Naive B cell (primary cell): ENCODE measurements around the gene RIF1. TPM values are rescaled to one million over a fixed set of nuclear protein-coding genes. Genes with fewer than 3 reads are reported as not detected.
"Not testable (repeated sequence)": the region's sequence is repeated elsewhere in the genome, so short reads cannot be mapped to it uniquely, and the experiment has no call there.

Source experiments
- ATAC-seq, 2 donors: fragments of 150-1000 bp; cut with Tn5 transposase; 2 replicates each; pipeline ENCODE4 v1.10.0; 2021; ENCODE audit warnings: low read depth in 2 of 2, mild to moderate bottlenecking in 2 of 2, moderate library complexity in 2 of 2
- DNase-seq: peaks from one replicate; pipeline ENCODE4 v3.0.0; 2022
- H3K27ac Mint-ChIP-seq, 6 donors: one replicate each; pipeline ENCODE4 v1.8.0; 2020 to 2022; ENCODE audit warnings: mild to moderate bottlenecking in 6 of 6, mixed read lengths in 6 of 6, moderate library complexity in 5 of 6, inconsistent platforms in 2 of 6
- H3K27me3 Mint-ChIP-seq, 3 donors: one replicate each; pipeline ENCODE4 v1.8.0; 2021 to 2022; ENCODE audit warnings: mixed read lengths in 3 of 3, mild to moderate bottlenecking in 1 of 3
- H3K36me3 Mint-ChIP-seq, 2 donors: one replicate each; pipeline ENCODE4 v1.8.0; 2020 to 2022; ENCODE audit warnings: mixed read lengths in 2 of 2, inconsistent platforms in 1 of 2, mild to moderate bottlenecking in 1 of 2
- H3K4me1 Mint-ChIP-seq, 3 donors: one replicate each; pipeline ENCODE4 v1.8.0; 2020 to 2022; ENCODE audit warnings: mixed read lengths in 3 of 3, inconsistent platforms in 1 of 3, mild to moderate bottlenecking in 1 of 3, moderate library complexity in 1 of 3
- H3K4me3 Mint-ChIP-seq, 8 donors: one replicate each; pipeline ENCODE4 v1.8.0; 2020 to 2022; ENCODE audit warnings: mild to moderate bottlenecking in 8 of 8, mixed read lengths in 8 of 8, moderate library complexity in 8 of 8, inconsistent platforms in 2 of 8
- H3K9me3 Mint-ChIP-seq, 7 donors: one replicate each; pipeline ENCODE4 v1.8.0; 2020 to 2022; ENCODE audit warnings: mixed read lengths in 7 of 7, mild to moderate bottlenecking in 5 of 7, inconsistent platforms in 2 of 7, moderate library complexity in 1 of 7
- polyA plus RNA-seq, 6 donors: library from polyadenylated mRNA; unstranded; fragments of 300-500 nt; fragmentation: Illumina TruSeq; gene quantifications; one replicate each; pipeline ENCODE4 v1.2.3, GENCODE V29; 2021; ENCODE audit warnings: low read depth in 6 of 6

RIF1 gene
- polyA plus RNA-seq, 6 donors from 2014 or later, result 7.4 to 31.1 (median 21.9) TPM

DNA sequence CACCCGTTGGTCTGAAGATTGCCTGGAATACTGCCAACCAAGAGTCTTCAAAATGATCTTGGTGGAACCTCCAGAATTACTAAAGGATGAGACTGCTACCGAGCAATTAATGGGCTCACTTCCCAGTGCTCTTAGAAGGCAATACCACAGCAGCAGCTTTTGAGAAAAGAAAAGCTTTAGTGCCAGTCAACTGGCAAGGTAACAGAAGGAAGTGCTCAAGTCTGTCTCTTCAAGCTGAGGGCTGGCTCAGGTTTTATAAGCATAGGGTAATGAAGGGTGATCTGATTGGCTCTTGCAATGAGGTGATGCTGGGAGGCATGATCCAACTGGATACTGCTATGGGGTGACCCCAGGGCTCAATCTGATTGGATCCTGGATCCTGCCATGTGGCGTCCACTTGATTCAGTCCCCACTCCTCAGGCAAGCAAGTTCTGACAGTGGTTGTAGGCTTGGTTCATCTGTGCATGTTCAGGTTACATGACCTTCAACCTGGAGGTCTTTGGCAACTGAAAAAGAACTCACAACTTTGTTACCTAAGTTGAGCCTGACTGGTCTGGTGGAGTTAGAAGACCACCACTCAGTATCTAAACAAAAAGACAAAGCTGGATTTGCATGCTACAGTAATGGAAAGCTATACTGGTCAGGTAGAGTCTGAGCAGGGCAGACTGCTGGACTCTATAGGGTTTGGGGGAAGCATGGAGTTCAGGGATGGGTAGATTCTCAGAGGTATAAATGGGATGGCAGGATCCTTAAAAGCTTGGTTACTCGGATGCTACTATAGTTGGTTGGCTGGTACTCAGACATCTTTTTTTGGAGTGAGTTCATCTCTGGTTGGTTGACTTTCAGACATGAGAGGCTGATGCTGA, 14.0 kb upstream of the RIF1 start:
- ATAC-seq, result no peak
- Mint-ChIP-seq H3K9me3 (peaks cover 0 to 7% (median 5%) of the 10 kb centered on the region in 7 donors), H3K27me3 (peaks cover 0 to 3% (median 0%) of the 10 kb centered on the region in 3 donors), H3K36me3 (no peaks in the 10 kb centered on the region), H3K4me1 (no peaks in the 10 kb centered on the region), H3K4me3 (no peak overlapping the region), H3K27ac (no peak overlapping the region)
- DNase-seq, result no peak

DNA sequence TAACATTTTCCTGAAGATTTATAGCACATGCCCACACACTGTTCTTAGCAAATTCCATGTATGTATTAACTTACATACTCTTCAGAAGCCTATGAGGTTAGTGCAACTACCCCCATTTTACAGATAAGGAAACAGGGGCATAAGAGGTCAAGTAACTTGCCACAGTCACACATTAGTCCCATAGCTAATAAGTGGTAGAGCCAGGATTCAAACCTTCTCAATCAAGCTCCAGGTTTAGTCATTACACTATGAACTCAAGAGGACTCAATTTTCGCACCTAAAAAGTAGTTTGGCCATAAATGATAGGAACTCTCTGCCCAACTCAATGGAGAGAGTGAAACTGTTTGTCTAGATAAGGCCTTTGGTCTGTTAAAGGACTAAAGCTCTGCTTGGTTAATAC, 9.7 kb upstream of the RIF1 start:
- Mint-ChIP-seq H3K36me3 (no peaks in the 10 kb centered on the region), H3K27me3 (no peaks in the 10 kb centered on the region), H3K4me1 (no peaks in the 10 kb centered on the region), H3K4me3 (no peak overlapping the region), H3K9me3 (no peaks in the 10 kb centered on the region), H3K27ac (no peak overlapping the region)
- DNase-seq, result no peak
- no peak for ATAC-seq

DNA sequence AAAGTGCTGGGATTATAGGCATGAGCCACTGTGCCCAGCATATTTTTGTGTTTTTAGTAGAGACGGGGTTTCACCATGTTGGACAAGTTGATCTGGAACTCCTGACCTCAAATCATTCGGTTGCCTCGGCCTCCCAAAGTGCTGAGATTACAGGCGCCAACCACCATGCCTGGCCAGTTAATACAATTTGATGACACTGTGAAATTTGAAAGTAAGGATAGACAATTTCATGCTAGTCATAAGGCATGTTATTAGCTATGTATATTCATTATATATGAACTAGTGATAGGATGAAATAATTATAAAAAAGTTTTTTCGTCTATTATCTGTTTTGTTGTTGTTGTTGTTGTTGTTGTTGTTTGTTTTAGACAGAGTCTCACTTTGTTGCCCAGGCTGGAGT, 8.6 kb upstream of the RIF1 start:
- ATAC-seq, result no peak
- Mint-ChIP-seq H3K36me3 (no peaks in the 10 kb centered on the region), H3K27me3 (no peaks in the 10 kb centered on the region), H3K9me3 (no peaks in the 10 kb centered on the region), H3K27ac (peak overlapping the region in 1 of 6 donors; percentile 66), H3K4me1 (no peaks in the 10 kb centered on the region), H3K4me3 (no peak overlapping the region)
- no peak for DNase-seq

DNA sequence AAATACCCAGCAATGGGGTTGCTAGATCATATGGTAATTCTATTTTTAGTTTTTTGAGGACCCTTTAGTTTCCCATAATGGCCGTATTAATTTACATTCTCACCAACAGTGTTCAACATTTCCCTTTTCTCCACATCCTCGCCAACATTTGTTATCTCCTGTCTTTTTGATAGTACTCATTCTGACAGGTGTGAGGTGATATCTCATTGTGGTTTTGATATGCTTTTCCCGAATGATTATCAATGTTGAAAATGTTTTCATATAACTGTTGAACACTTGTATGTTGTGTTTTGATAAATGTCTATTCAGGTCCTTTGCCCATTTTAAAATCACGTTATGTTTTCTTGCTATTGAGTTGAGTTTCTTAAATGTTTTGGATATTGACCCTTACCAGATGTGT, 5.8 kb upstream of the RIF1 start:
- no peaks in the 10 kb centered on the region for H3K27me3 Mint-ChIP-seq
- H3K9me3 Mint-ChIP-seq, result no peaks in the 10 kb centered on the region
- H3K27ac Mint-ChIP-seq, result no peak overlapping the region
- H3K4me3 Mint-ChIP-seq, result no peak overlapping the region
- no peak for ATAC-seq
- H3K36me3 Mint-ChIP-seq, result no peaks in the 10 kb centered on the region
- no peaks in the 10 kb centered on the region for H3K4me1 Mint-ChIP-seq
- DNase-seq, result no peak

DNA sequence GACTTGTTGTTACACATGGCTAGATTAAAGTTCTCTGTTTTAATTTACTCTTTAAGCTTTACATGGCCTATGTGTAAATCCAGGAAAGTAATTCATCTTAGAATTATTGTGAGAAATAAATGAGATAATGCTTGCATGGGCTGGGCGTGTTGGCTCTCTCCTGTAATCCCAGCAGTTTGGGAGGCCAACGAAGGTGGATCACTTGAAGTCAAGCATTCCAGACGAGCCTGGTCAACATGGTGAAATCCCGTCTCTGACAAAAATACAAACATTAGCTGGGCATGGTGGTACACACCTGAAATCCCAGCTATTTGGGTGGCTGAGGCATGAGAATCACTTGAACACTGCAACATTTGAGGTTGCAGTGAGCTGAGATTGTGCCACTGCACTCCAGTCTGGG, 4.3 kb upstream of the RIF1 start:
- Mint-ChIP-seq H3K27me3 (no peaks in the 10 kb centered on the region), H3K4me3 (peak overlapping the region in 1 of 8 donors; percentile 68), H3K36me3 (no peaks in the 10 kb centered on the region), H3K9me3 (no peaks in the 10 kb centered on the region), H3K27ac (peak overlapping the region in 1 of 6 donors; percentile 26), H3K4me1 (peaks cover 2 to 8% (median 4%) of the 10 kb centered on the region in 3 donors)
- DNase-seq (no peak), ATAC-seq (no peak)

DNA sequence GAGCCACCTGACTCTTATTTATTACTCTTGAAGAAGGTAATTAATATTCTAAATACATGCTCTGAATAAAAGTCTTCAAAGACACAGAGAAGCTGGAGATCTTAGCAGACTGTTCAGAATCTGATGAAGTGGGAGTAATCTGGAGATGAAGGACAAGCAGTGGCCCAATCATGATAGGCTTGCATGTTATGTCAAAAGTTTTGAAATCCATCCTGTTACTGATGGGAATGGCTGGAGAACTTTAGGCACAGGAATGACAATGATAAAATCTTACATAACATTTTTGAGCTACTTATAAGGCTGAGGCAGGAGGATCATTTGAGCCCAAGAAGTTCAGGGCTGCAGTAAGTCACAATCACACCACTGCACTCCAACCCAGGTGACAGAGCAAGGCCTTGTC, 2.4 kb upstream of the RIF1 start:
- no peaks in the 10 kb centered on the region for H3K36me3 Mint-ChIP-seq
- H3K27me3 Mint-ChIP-seq, result no peaks in the 10 kb centered on the region
- H3K4me3 Mint-ChIP-seq, result peak overlapping the region in 2 of 8 donors; percentile 25 to 52
- ATAC-seq, result no peak
- peaks cover 10 to 25% (median 17%) of the 10 kb centered on the region in 3 donors for H3K4me1 Mint-ChIP-seq
- H3K27ac Mint-ChIP-seq, result no peak overlapping the region
- DNase-seq, result no peak
- H3K9me3 Mint-ChIP-seq, result no peaks in the 10 kb centered on the region

DNA sequence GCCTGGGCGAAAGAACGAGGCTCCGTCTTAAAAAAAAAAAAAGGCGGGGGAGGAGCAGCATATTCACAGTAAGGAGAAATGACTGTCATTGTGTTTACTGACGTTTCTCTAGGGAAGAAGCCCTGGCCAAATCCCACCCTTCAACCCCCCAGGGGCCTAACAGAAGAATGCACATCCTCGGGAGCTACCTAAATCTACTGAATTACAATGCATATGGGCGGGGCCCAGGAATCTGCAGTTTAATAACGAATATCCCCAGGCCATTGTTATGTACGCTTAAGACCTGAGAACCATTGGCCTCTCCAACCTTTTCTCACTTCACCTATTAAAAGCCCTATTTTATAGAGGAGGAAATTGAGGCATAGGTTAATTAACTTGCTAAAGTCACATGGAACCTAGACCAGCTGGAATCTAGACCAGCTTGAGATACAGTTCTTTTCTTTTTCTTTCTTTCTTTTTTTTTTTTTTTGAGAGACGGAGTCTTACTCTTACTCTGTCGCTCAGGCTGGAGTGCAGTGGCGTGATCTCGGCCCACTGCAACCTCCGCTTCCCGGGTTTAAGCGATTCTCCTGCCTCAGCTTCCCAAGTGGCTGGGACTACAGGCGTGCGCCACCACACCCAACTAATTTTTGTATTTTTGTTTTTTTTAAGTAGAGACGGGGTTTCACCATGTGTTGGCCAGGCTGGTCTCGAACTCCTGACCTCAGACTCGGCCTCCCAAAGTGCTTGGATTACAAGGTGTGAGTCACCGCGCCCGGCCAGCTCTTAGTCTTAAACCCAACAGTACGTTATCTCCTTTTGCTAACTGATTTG, 708 bp upstream of the RIF1 start:
- no peak for ATAC-seq
- Mint-ChIP-seq H3K4me1 (peaks cover 10 to 30% (median 21%) of the 10 kb centered on the region in 3 donors), H3K27ac (peak overlapping the region in 5 of 6 donors; percentile 89 to 99 (median 97)), H3K9me3 (no peaks in the 10 kb centered on the region), H3K36me3 (no peaks in the 10 kb centered on the region), H3K4me3 (peak overlapping the region; percentile 93 to 100 (median 98)), H3K27me3 (no peaks in the 10 kb centered on the region)
- no peak for DNase-seq

DNA sequence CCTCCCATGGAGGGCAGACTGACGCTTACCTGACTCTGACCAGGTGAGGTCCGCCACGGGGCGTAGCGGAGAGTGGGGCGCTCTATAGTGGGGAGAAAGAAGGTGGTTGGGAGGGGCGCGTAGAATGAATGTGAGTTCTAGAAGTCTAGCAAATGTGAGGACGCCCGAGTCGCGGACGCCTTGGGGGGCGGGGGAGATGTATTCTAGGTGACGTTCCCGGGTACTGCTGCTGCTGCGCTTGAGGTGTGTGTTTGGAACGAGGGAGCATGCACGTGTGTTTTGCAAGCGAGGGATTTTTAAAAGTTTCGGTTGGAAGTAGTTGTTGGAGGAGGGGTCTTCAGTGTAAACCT, 758 bp downstream of the RIF1 start:
- no peaks in the 10 kb centered on the region for H3K9me3 Mint-ChIP-seq
- no peaks in the 10 kb centered on the region for H3K27me3 Mint-ChIP-seq
- H3K27ac Mint-ChIP-seq, result peak overlapping the region; percentile 90 to 99 (median 97)
- no peak for DNase-seq
- H3K36me3 Mint-ChIP-seq, result no peaks in the 10 kb centered on the region
- H3K4me1 Mint-ChIP-seq, result peaks cover 10 to 30% (median 26%) of the 10 kb centered on the region in 3 donors
- ATAC-seq, result peak; percentile 53 to 61
- H3K4me3 Mint-ChIP-seq, result peak overlapping the region; percentile 93 to 100 (median 98)

DNA sequence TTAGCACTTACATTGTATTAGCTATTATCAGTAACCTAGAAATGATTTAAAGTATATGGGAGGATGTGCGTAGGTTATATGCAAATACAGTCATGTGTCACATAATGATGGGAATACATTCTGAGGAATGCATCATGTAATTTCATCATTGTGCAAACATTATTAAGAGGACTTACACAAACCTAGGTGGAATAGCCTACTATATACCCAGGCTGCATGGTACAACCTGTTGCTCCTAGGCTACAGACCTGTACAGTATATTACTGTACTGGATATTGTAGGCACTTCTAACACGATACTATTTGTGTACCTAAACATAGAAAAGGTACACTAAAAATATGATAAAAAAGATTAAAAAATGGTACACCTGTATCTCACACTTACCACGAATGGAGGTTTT, 7.9 kb downstream of the RIF1 start:
- H3K4me3 Mint-ChIP-seq, result no peak overlapping the region
- peaks cover 4 to 20% of the 10 kb centered on the region in 2 donors for H3K36me3 Mint-ChIP-seq
- no peaks in the 10 kb centered on the region for H3K9me3 Mint-ChIP-seq
- no peaks in the 10 kb centered on the region for H3K27me3 Mint-ChIP-seq
- peak overlapping the region in 1 of 6 donors; percentile 22 for H3K27ac Mint-ChIP-seq
- H3K4me1 Mint-ChIP-seq, result peaks cover 2 to 5% (median 4%) of the 10 kb centered on the region in 3 donors
- DNase-seq (no peak), ATAC-seq (no peak)

DNA sequence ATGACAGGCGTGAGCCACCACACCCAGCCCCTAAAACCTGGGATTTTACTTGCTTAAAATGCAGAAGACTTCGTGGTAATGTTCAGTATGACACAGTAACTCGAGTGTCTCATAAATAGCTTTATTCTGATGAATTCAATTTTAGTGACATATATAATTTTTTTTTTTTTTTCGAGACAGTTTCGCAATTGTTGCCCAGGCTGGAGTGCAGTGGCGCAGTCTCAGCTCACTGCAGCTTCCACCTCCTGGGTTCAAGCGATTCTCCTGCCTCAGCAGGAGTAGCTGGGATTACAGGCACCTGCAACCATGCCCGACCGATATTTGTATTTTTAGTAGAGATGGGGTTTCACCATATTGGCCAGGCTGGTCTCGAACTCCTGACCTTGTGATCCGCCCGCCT, 12.0 kb downstream of the RIF1 start:
- H3K4me3 Mint-ChIP-seq, DNase-seq, H3K9me3 Mint-ChIP-seq, H3K27me3 Mint-ChIP-seq, ATAC-seq: not testable (repeated sequence)
- H3K4me1 Mint-ChIP-seq, result peaks cover 14 to 27% (median 20%) of the 10 kb centered on the region in 3 donors
- H3K36me3 Mint-ChIP-seq, result peaks cover 17 to 39% of the 10 kb centered on the region in 2 donors
- peak overlapping the region in 1 of 6 donors; percentile 63 for H3K27ac Mint-ChIP-seq

DNA sequence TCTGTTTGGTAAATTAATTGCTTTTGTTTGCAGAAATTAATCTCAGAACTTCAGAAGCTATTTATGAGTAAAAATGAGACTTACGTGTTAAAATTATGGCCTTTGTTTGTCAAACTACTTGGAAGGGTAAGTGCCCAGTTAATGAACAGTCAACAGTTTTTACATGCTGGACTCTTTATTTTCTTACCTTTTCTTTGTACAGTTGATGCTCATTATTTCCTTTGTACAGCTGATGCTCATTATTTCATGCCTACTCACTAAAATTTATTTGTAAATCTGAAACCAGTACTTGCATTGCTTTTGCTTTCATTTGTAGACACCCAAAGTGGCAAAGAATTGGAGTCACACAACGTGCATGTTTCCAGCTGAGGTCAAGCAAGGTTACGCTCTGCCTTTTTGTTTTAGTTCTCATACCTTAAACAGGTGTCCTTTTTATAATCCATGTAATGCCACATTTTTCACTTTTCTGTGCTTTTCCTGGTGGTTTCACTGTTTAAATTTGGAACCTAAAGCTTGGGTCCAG, 13.3 kb downstream of the RIF1 start:
- no peak overlapping the region for H3K4me3 Mint-ChIP-seq
- no peak for DNase-seq
- H3K27me3 Mint-ChIP-seq, result no peaks in the 10 kb centered on the region
- ATAC-seq, result no peak
- peak overlapping the region in 3 of 6 donors; percentile 23 to 83 (median 71) for H3K27ac Mint-ChIP-seq
- H3K4me1 Mint-ChIP-seq, result peaks cover 14 to 27% (median 20%) of the 10 kb centered on the region in 3 donors
- H3K36me3 Mint-ChIP-seq, result peaks cover 15 to 34% of the 10 kb centered on the region in 2 donors
- no peaks in the 10 kb centered on the region for H3K9me3 Mint-ChIP-seq

DNA sequence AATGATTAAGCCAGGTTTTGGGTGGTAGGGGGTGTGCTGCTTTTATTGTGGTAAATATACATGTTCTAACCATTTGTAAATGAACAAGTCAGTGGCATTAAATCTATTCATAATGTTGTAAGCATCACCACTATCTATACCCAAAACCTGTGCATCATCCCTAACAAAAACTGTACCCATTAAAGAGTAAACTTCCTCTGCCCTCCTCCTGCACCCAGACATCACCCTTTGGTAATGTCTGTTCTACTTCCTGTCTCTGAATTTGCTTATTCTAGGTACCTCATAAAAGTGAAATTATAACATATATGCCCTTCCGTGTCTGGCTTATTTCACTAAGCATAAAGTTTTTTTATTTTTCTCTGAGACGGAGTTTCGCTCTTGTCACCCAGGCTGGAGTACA, 14.1 kb downstream of the RIF1 start:
- no peaks in the 10 kb centered on the region for H3K27me3 Mint-ChIP-seq
- ATAC-seq, result peak in 1 of 2 donors; percentile 43
- peaks cover 14 to 27% (median 24%) of the 10 kb centered on the region in 3 donors for H3K4me1 Mint-ChIP-seq
- H3K9me3 Mint-ChIP-seq, result no peaks in the 10 kb centered on the region
- H3K36me3 Mint-ChIP-seq, result peaks cover 20 to 34% of the 10 kb centered on the region in 2 donors
- peak overlapping the region in 2 of 8 donors; percentile 37 to 44 for H3K4me3 Mint-ChIP-seq
- no peak for DNase-seq
- H3K27ac Mint-ChIP-seq, result peak overlapping the region in 5 of 6 donors; percentile 12 to 83 (median 34)

DNA sequence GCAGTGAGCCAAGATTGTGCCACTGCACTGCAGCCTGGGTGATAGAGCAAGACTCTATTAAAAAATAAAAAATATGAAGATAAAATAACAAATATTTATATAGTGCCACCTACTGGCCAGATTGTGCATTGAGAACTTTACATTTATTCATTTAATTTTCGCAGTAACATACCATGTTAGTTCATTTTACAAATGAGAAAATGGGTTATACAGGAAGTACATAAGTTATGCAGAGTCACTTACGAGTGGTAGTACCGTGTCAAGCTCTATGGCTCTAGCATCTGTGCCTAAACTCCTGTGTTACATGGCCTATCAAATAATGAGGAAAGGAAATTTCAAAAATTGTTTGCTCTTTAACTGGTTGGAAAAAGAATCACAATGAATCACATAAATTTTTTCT, 27.9 kb downstream of the RIF1 start:
- H3K4me3 Mint-ChIP-seq, result no peak overlapping the region
- no peaks in the 10 kb centered on the region for H3K9me3 Mint-ChIP-seq

More for the DNA sequence above, 27.9 kb downstream of the RIF1 start:
- Mint-ChIP-seq H3K36me3 (peaks cover 9 to 16% of the 10 kb centered on the region in 2 donors), H3K4me1 (peaks cover 0 to 5% (median 0%) of the 10 kb centered on the region in 3 donors), H3K27ac (peak overlapping the region in 3 of 6 donors; percentile 4 to 64 (median 49)), H3K27me3 (no peaks in the 10 kb centered on the region)
- ATAC-seq, result peak; percentile 48 to 60
- DNase-seq, result peak; percentile 17
